IPS DF 6.9 (cell line): ENCODE results near the gene GJB5.

Source experiments
- DNase-seq: peaks from one replicate; pipeline ENCODE4 v3.0.0-alpha.2; 2013; ENCODE audit warnings: low read depth, low spot score
- H3K27ac ChIP-seq: one replicate; pipeline ENCODE4 v1.5.1; 2013; ENCODE audit warnings: low read length, control low read depth
- H3K27me3 ChIP-seq: 2 replicates; pipeline ENCODE4 v1.6.1; 2013; ENCODE audit warnings: mild to moderate bottlenecking, low read length; ENCODE audit not compliant: control insufficient read depth, insufficient read depth
- H3K36me3 ChIP-seq: 2 replicates; pipeline ENCODE4 v1.6.1; 2013; ENCODE audit warnings: low read length; ENCODE audit not compliant: control insufficient read depth, insufficient read depth
- H3K4me1 ChIP-seq: 2 replicates; pipeline ENCODE4 v1.6.1; 2013; ENCODE audit warnings: low read length; ENCODE audit not compliant: control insufficient read depth, insufficient read depth
- H3K4me3 ChIP-seq: 2 replicates; pipeline ENCODE4 v1.5.1; 2013; ENCODE audit warnings: mild to moderate bottlenecking, low read length
- H3K9me3 ChIP-seq: 2 replicates; pipeline ENCODE4 v1.6.1; 2013; ENCODE audit warnings: low read length, inconsistent platforms; ENCODE audit not compliant: control insufficient read depth, insufficient read depth
- WGBS: extraction: QIAGEN DNeasy Blood & Tissue Kit; methylation state at CpG from one replicate; pipeline ENCODE4 v1.1.7; 2013; ENCODE audit warnings: mixed read lengths, missing lambda C conversion rate; ENCODE audit not compliant: insufficient read length, insufficient coverage; 5-methylcytosine and 5-hydroxymethylcytosine counted together

Gene GJB5

DNA sequence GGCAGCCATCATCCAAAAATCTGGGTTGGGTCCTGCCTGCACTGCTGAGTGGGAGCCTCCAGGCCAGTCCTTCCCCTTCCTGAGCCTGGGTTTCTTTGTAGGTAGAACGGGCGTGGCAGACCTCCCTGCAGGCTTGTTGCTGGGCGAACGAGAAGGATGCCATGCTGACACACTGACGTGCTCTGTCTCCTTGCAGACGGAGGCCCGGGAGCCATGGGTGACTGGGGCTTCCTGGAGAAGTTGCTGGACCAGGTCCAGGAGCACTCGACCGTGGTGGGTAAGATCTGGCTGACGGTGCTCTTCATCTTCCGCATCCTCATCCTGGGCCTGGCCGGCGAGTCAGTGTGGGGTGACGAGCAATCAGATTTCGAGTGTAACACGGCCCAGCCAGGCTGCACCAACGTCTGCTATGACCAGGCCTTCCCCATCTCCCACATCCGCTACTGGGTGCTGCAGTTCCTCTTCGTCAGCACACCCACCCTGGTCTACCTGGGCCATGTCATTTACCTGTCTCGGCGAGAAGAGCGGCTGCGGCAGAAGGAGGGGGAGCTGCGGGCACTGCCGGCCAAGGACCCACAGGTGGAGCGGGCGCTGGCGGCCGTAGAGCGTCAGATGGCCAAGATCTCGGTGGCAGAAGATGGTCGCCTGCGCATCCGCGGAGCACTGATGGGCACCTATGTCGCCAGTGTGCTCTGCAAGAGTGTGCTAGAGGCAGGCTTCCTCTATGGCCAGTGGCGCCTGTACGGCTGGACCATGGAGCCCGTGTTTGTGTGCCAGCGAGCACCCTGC, 39.3 kb downstream of the GJB5 start:
- Histone ChIP-seq H3K27me3 (no peaks in the 10 kb centered on the region; the same call in 1 of the 2 replicates), H3K4me1 (peaks cover 2% of the 10 kb centered on the region; the same call in 1 of the 2 replicates)

DNA sequence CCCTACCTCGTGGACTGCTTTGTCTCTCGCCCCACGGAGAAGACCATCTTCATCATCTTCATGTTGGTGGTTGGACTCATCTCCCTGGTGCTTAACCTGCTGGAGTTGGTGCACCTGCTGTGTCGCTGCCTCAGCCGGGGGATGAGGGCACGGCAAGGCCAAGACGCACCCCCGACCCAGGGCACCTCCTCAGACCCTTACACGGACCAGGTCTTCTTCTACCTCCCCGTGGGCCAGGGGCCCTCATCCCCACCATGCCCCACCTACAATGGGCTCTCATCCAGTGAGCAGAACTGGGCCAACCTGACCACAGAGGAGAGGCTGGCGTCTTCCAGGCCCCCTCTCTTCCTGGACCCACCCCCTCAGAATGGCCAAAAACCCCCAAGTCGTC, 39.9 kb downstream of the GJB5 start:
- no peak for DNase-seq
- no CpG with 5 or more reads among the region's 12 CpGs for WGBS
- Histone ChIP-seq H3K9me3 (no peaks in the 10 kb centered on the region), H3K4me3 (no peak overlapping the region), H3K36me3 (no peaks in the 10 kb centered on the region), H3K27me3 (no peaks in the 10 kb centered on the region; the same call in 1 of the 2 replicates), H3K27ac (no peak overlapping the region), H3K4me1 (peaks cover 2% of the 10 kb centered on the region; the same call in 1 of the 2 replicates)

More for the DNA sequence above, 39.3 kb downstream of the GJB5 start:
- WGBS = no CpG with 5 or more reads among the region's 40 CpGs
- H3K36me3 ChIP-seq = no peaks in the 10 kb centered on the region
- H3K27ac ChIP-seq = no peak overlapping the region
- no peak for DNase-seq
- H3K4me3 ChIP-seq = no peak overlapping the region
- no peaks in the 10 kb centered on the region for H3K9me3 ChIP-seq

DNA sequence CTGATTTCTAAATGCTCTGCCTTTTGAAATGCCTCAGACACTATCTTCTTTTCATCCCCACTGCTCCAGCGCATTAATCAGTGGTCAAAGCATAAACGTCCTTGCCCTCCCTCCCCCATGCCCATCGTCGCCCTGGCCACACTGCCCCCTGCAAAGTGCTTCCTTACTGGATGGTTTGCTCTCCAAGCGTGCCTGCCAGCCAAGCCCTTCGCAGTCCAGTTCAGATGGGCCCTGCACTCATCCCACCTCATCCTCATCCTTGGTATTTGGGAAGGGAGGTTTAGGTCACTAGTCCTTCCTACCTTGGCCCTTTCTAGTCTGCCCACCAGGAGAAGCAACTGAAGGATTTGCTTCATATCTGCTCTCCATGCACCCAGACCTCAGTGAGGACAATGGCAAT, 41.1 kb downstream of the GJB5 start:
- Histone ChIP-seq H3K4me1 (peaks cover 2% of the 10 kb centered on the region; the same call in 1 of the 2 replicates), H3K27ac (no peak overlapping the region), H3K36me3 (no peaks in the 10 kb centered on the region), H3K9me3 (no peaks in the 10 kb centered on the region), H3K27me3 (no peaks in the 10 kb centered on the region; the same call in 1 of the 2 replicates), H3K4me3 (no peak overlapping the region)
- no peak for DNase-seq
- WGBS = no CpG with 5 or more reads among the region's 6 CpGs

DNA sequence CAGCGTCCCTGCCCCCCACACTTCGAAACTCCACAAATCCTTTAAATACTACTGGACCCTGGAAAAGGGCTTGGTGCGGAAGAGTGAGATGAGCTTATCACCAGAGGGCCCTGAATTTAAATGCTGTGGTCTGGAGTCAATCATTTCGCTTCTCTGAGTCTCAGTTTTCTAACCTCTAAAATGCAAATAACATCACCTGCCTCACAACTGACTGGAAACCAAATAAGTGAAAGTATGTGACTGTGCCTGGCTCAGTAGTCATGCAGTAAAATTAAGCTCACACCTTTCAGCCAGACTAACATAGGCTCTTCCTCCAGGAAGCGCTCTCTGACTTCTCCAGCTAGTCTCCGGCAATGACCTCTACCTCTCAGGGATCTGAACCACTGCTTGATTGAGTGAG, 42.1 kb downstream of the GJB5 start:
- Histone ChIP-seq H3K36me3 (no peaks in the 10 kb centered on the region), H3K4me1 (peaks cover 2% of the 10 kb centered on the region; the same call in 1 of the 2 replicates), H3K27ac (no peak overlapping the region), H3K27me3 (no peaks in the 10 kb centered on the region; the same call in 1 of the 2 replicates), H3K4me3 (no peak overlapping the region), H3K9me3 (no peaks in the 10 kb centered on the region)
- no peak for DNase-seq
- WGBS = no CpG with 5 or more reads among the region's 6 CpGs

DNA sequence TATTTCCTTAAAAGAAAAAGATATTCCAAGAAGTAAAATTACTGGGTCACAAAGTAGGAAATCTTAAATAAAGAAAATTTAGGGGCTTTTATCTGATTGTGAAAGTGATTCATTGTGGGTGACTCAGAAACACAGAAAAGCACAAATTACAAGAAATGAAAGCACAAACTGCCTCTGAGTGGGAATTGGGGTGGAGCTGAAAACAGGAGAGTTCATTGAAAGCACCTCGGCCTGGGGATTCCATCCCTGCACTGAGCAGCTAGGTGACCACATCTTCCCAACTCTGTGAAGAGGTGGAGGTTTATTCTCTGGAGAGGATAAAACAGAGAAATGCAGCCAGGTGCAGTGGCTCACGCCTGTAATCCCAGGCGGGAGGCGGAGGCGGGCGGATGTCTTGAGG, 45.4 kb downstream of the GJB5 start:
- Histone ChIP-seq H3K36me3 (no peaks in the 10 kb centered on the region), H3K4me3 (no peak overlapping the region), H3K9me3 (no peaks in the 10 kb centered on the region), H3K27ac (no peak overlapping the region), H3K27me3 (no peaks in the 10 kb centered on the region), H3K4me1 (no peaks in the 10 kb centered on the region; the same call in 1 of the 2 replicates)
- WGBS = no CpG with 5 or more reads among the region's 6 CpGs
- no peak for DNase-seq

DNA sequence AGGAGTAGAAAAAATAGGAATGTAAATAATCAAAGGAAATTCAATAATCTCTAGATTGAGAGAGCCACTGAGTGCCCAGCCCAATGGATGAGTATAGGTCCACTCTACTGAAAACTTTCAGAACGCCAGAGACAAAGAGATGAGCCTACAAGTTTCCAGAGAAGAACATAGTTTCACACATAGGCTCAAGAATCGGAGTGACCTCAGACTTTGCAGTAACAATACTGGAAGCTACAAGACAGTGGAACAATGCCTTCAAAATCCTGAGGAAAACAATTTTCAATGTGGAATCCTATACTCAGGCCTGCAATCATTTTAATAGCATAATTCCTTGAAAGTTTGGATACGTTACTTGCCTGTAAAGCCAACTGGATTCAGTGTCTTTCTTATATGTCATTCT, 48.9 kb downstream of the GJB5 start:
- WGBS = no CpG with 5 or more reads among the region's 3 CpGs
- Histone ChIP-seq H3K4me1 (no peaks in the 10 kb centered on the region), H3K4me3 (no peak overlapping the region), H3K9me3 (no peaks in the 10 kb centered on the region), H3K36me3 (no peaks in the 10 kb centered on the region), H3K27me3 (no peaks in the 10 kb centered on the region), H3K27ac (no peak overlapping the region)
- no peak for DNase-seq

DNA sequence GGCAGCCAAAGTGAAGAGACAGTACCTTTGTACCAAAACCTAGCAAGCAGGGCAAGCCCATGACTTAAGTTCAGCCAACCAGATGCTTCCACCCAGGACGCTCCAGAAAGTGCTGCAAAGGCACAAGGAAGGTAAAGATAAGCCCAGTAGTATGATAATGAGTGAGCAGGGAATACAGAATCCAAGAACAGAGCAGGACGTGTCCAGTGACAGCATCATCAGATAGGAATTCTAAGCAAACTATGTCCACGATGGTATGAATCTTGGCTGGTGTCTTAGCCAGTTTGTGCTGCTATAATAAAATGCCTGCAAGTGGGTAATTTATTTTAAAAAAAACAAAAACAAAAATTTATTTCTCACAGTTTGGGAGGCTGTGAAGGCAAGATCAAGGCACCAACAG, 51.5 kb downstream of the GJB5 start:
- no CpG with 5 or more reads among the region's 3 CpGs for WGBS

More for the DNA sequence above, 51.5 kb downstream of the GJB5 start:
- Histone ChIP-seq H3K4me1 (no peaks in the 10 kb centered on the region), H3K4me3 (no peak overlapping the region), H3K36me3 (no peaks in the 10 kb centered on the region), H3K27me3 (no peaks in the 10 kb centered on the region), H3K27ac (no peak overlapping the region), H3K9me3 (no peaks in the 10 kb centered on the region)
- DNase-seq = no peak
